Measurements from ENCODE around the gene FUOM.
"Not testable (repeated sequence)": the region's sequence is repeated elsewhere in the genome, so short reads cannot be mapped to it uniquely, and the experiment has no call there.

FUOM gene

GRCh38 chr10:133396035-133396624 lies 38.3 kb upstream of the FUOM start:
- Histone ChIP-seq H3K4me2 (ENCODE audit: low read length) (peak overlapping the region; percentile 80), H3K9ac (ENCODE audit: low read depth, low read length) (no peak overlapping the region), H3K36me3 (ENCODE audit: insufficient read depth, low read length) (peaks cover 35% of the 10 kb centered on the region), H3K4me3 (ENCODE audit: low read length) (no peak overlapping the region), H3K4me1 (ENCODE audit: control insufficient read depth, insufficient read depth, low read length) (peaks cover 10% of the 10 kb centered on the region), H3K9me3 (replicated peaks; ENCODE audit: low read length) (no peaks in the 10 kb centered on the region), H3K27me3 (ENCODE audit: control insufficient read depth, insufficient read depth, low read length) (no peaks in the 10 kb centered on the region)

- Histone ChIP-seq H3K4me2 (ENCODE audit: low read length) (peak overlapping the region; percentile 80), H3K4me1 (ENCODE audit: control insufficient read depth, insufficient read depth, low read length) (peaks cover 10% of the 10 kb centered on the region), H3K4me3 (ENCODE audit: low read length) (peak overlapping the region; percentile 99), H3K36me3 (ENCODE audit: insufficient read depth, low read length) (peaks cover 27% of the 10 kb centered on the region), H3K27me3 (ENCODE audit: control insufficient read depth, insufficient read depth, low read length) (no peaks in the 10 kb centered on the region), H3K9me3 (replicated peaks; ENCODE audit: low read length) (no peaks in the 10 kb centered on the region), H3K9ac (ENCODE audit: low read depth, low read length) (peak overlapping the region; percentile 97)
Measured at GRCh38 chr10:133394801-133395221, 37.0 kb upstream of the FUOM start.

GRCh38 chr10:133394064-133394663 lies 36.3 kb upstream of the FUOM start, which contains the start of gene MTG1:
Gene MTG1, plus strand, starts transcription at chr10:133394157. Its CDS starts 64 bp downstream, at chr10:133394221.
- Histone ChIP-seq H3K36me3 (ENCODE audit: insufficient read depth, low read length) (peaks cover 22% of the 10 kb centered on the region), H3K4me2 (ENCODE audit: low read length) (peak within 1 kb of the TSS; percentile 80), H3K4me1 (ENCODE audit: control insufficient read depth, insufficient read depth, low read length) (peaks cover 10% of the 10 kb centered on the region), H3K9me3 (replicated peaks; ENCODE audit: low read length) (no peaks in the 10 kb centered on the region), H3K9ac (ENCODE audit: low read depth, low read length) (peak within 1 kb of the TSS; percentile 97), H3K27me3 (ENCODE audit: control insufficient read depth, insufficient read depth, low read length) (no peaks in the 10 kb centered on the region), H3K4me3 (ENCODE audit: low read length) (peak within 1 kb of the TSS; percentile 99)

GRCh38 chr10:133393401-133394063 lies 35.7 kb upstream of the FUOM start:
- H3K4me3 ChIP-seq (ENCODE audit: low read length) = peak overlapping the region; percentile 99
- peaks cover 16% of the 10 kb centered on the region for H3K36me3 ChIP-seq (ENCODE audit: insufficient read depth, low read length)
- peak overlapping the region; percentile 80 for H3K4me2 ChIP-seq (ENCODE audit: low read length)
- H3K9me3 ChIP-seq (replicated peaks; ENCODE audit: low read length) = no peaks in the 10 kb centered on the region
- H3K9ac ChIP-seq (ENCODE audit: low read depth, low read length) = peak overlapping the region; percentile 97
- no peaks in the 10 kb centered on the region for H3K27me3 ChIP-seq (ENCODE audit: control insufficient read depth, insufficient read depth, low read length)
- H3K4me1 ChIP-seq (ENCODE audit: control insufficient read depth, insufficient read depth, low read length) = peaks cover 10% of the 10 kb centered on the region

- no peak overlapping the region for H3K9ac ChIP-seq (ENCODE audit: low read depth, low read length)
- H3K9me3 ChIP-seq (replicated peaks; ENCODE audit: low read length) = no peaks in the 10 kb centered on the region
- H3K27me3 ChIP-seq (ENCODE audit: control insufficient read depth, insufficient read depth, low read length) = no peaks in the 10 kb centered on the region
- H3K36me3 ChIP-seq (ENCODE audit: insufficient read depth, low read length) = peaks cover 4% of the 10 kb centered on the region
- peaks cover 10% of the 10 kb centered on the region for H3K4me1 ChIP-seq (ENCODE audit: control insufficient read depth, insufficient read depth, low read length)
- H3K4me2 ChIP-seq (ENCODE audit: low read length) = no peak overlapping the region
- no peak overlapping the region for H3K4me3 ChIP-seq (ENCODE audit: low read length)
Measured at GRCh38 chr10:133391761-133392518, 34.1 kb upstream of the FUOM start.

- Histone ChIP-seq H3K27me3 (ENCODE audit: control insufficient read depth, insufficient read depth, low read length) (no peaks in the 10 kb centered on the region), H3K9me3 (replicated peaks; ENCODE audit: low read length) (no peaks in the 10 kb centered on the region), H3K4me3 (ENCODE audit: low read length) (no peak overlapping the region), H3K36me3 (ENCODE audit: insufficient read depth, low read length) (peaks cover 2% of the 10 kb centered on the region), H3K9ac (ENCODE audit: low read depth, low read length) (no peak overlapping the region), H3K4me2 (ENCODE audit: low read length) (no peak overlapping the region), H3K4me1 (ENCODE audit: control insufficient read depth, insufficient read depth, low read length) (peaks cover 10% of the 10 kb centered on the region)
Measured at GRCh38 chr10:133391249-133391635, 33.4 kb upstream of the FUOM start.

GRCh38 chr10:133390597-133391248 lies 32.9 kb upstream of the FUOM start:
- Histone ChIP-seq H3K4me3 (ENCODE audit: low read length) (no peak overlapping the region), H3K4me2 (ENCODE audit: low read length) (no peak overlapping the region), H3K36me3 (ENCODE audit: insufficient read depth, low read length) (peaks cover 2% of the 10 kb centered on the region), H3K9me3 (replicated peaks; ENCODE audit: low read length) (no peaks in the 10 kb centered on the region), H3K9ac (ENCODE audit: low read depth, low read length) (no peak overlapping the region), H3K4me1 (ENCODE audit: control insufficient read depth, insufficient read depth, low read length) (peaks cover 8% of the 10 kb centered on the region), H3K27me3 (ENCODE audit: control insufficient read depth, insufficient read depth, low read length) (no peaks in the 10 kb centered on the region)

GRCh38 chr10:133388973-133389818 lies 31.4 kb upstream of the FUOM start:
- H3K9ac ChIP-seq (ENCODE audit: low read depth, low read length) = no peak overlapping the region
- H3K27me3 ChIP-seq (ENCODE audit: control insufficient read depth, insufficient read depth, low read length) = no peaks in the 10 kb centered on the region
- peaks cover 2% of the 10 kb centered on the region for H3K4me1 ChIP-seq (ENCODE audit: control insufficient read depth, insufficient read depth, low read length)
- no peak overlapping the region for H3K4me3 ChIP-seq (ENCODE audit: low read length)
- H3K9me3 ChIP-seq (replicated peaks; ENCODE audit: low read length) = no peaks in the 10 kb centered on the region
- H3K4me2 ChIP-seq (ENCODE audit: low read length) = no peak overlapping the region
- peaks cover 2% of the 10 kb centered on the region for H3K36me3 ChIP-seq (ENCODE audit: insufficient read depth, low read length)

- no peak overlapping the region for H3K4me3 ChIP-seq (ENCODE audit: low read length)
- no peaks in the 10 kb centered on the region for H3K27me3 ChIP-seq (ENCODE audit: control insufficient read depth, insufficient read depth, low read length)
- H3K9me3 ChIP-seq (replicated peaks; ENCODE audit: low read length) = no peaks in the 10 kb centered on the region
- H3K4me1 ChIP-seq (ENCODE audit: control insufficient read depth, insufficient read depth, low read length) = no peaks in the 10 kb centered on the region
- H3K9ac ChIP-seq (ENCODE audit: low read depth, low read length) = no peak overlapping the region
- peaks cover 2% of the 10 kb centered on the region for H3K36me3 ChIP-seq (ENCODE audit: insufficient read depth, low read length)
- no peak overlapping the region for H3K4me2 ChIP-seq (ENCODE audit: low read length)
Measured at GRCh38 chr10:133388236-133388972, 30.6 kb upstream of the FUOM start.

GRCh38 chr10:133386951-133387350 lies 29.1 kb upstream of the FUOM start:
- not testable (repeated sequence) for H3K4me1 ChIP-seq (ENCODE audit: control insufficient read depth, insufficient read depth, low read length); H3K27me3 ChIP-seq (ENCODE audit: control insufficient read depth, insufficient read depth, low read length); H3K4me2 ChIP-seq (ENCODE audit: low read length); H3K4me3 ChIP-seq (ENCODE audit: low read length); H3K9ac ChIP-seq (ENCODE audit: low read depth, low read length); H3K36me3 ChIP-seq (ENCODE audit: insufficient read depth, low read length); H3K9me3 ChIP-seq (replicated peaks; ENCODE audit: low read length)

Data from skeletal muscle satellite cell (primary cell).